PC-9 (cell line): ENCODE measurements around the gene LCE7A.

ENCODE experiments used
- EZH2 ChIP-seq: fragments of 200-600 bp; sonication (generic); IDR thresholded peaks from 2 replicates; pipeline ENCODE4 v1.8.0; 2017; ENCODE audit warnings: antibody characterized with exemption, low read depth
- TF ChIP-seq, protein P1 (sequence below): fragments of 200-600 bp; sonication (generic); conservative IDR thresholded peaks from 2 replicates; pipeline ENCODE4 v1.6.1; 2017; ENCODE audit warnings: mixed run types, antibody characterized with exemption, mild to moderate bottlenecking, moderate library complexity

DNA sequence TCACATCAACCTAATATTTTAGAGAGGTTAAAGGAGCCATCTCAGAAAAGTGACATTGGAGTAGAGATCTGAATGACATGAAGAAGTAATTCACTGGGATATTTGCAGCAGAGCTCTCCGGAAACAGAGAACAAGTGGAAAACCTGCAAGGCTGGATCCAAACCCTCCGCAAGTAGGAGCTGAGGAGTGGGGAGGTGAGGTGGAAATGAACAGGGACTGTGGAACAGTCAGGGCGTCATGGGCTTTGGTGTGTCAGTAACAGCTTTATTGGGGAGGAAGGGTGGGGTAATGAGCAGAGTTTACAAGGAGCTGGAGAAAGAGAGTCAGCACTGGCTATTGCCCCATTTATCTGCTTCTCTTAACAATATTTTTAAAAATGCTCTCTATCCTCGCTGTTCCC, 39.2 kb downstream of the LCE7A start:
- TF ChIP-seq, protein P1, sequence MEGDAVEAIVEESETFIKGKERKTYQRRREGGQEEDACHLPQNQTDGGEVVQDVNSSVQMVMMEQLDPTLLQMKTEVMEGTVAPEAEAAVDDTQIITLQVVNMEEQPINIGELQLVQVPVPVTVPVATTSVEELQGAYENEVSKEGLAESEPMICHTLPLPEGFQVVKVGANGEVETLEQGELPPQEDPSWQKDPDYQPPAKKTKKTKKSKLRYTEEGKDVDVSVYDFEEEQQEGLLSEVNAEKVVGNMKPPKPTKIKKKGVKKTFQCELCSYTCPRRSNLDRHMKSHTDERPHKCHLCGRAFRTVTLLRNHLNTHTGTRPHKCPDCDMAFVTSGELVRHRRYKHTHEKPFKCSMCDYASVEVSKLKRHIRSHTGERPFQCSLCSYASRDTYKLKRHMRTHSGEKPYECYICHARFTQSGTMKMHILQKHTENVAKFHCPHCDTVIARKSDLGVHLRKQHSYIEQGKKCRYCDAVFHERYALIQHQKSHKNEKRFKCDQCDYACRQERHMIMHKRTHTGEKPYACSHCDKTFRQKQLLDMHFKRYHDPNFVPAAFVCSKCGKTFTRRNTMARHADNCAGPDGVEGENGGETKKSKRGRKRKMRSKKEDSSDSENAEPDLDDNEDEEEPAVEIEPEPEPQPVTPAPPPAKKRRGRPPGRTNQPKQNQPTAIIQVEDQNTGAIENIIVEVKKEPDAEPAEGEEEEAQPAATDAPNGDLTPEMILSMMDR: no peak
- no peak for TF ChIP-seq EZH2
